Hepatic stellate cell (primary cell): Measurements from ENCODE around the gene HPSE2.
"Not testable (repeated sequence)": the region's sequence is repeated elsewhere in the genome, so short reads cannot be mapped to it uniquely, and the experiment has no call there.

Experiments used
- DNase-seq: peaks from one replicate; pipeline ENCODE4 v3.0.0; 2011; ENCODE audit warnings: low spot score

The HPSE2 gene

DNA sequence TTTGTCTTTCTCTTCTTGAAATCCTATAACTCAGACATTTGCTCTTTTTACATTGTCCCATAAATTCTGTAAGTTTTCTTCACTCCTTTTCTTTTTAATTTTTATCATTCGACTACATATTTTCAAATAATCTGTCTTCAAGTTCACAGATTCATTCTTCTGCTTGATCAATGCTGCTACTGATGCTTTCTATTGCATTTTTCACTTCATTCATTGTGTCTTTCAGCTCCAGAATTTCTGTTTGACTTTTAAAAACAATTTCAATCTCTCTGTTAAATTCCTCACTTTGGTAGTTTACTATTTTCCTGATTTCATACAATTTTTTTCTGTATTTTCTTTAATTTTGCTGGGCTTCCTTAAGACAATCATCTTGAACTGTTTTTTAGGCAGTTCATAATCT lies 230.4 kb downstream of the HPSE2 start:
- no peak for DNase-seq

DNA sequence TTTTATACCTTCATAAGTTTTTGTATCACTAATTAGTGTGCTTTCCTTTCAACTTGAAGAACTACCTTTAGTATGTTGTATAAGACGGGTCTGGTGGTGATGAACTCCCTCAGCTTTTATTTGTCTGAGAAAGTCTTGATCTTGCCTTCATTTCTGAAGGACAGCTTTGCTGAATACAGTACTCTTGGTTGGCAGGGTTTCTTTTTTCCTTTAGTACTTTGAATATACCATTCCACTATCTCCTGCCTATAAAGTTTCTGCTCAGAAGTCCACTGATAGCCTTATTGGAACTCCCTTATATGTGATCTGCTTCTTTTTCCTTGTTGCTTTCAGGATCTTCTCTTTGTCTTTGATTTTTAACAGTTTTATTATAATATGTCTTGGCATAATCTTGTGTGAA lies 230.9 kb downstream of the HPSE2 start:
- DNase-seq: no peak

DNA sequence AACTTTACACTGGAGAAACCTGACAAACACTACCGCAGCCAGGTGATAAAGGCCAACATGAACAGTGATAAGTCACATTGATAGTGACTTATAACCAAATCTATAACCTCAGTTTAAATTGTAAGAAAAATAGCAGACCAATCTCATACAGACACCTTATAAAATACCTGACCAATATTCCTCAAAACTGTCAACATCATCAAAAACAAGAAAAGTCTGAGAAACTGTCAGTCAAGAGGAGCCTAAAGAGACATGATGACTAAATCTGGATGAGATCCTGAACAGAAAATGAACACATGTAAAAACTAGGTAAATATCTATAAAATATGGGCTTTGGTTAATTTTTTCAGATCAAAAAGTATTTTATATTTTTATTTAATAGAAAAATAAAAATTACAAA lies 233.3 kb downstream of the HPSE2 start:
- DNase-seq: no peak

DNA sequence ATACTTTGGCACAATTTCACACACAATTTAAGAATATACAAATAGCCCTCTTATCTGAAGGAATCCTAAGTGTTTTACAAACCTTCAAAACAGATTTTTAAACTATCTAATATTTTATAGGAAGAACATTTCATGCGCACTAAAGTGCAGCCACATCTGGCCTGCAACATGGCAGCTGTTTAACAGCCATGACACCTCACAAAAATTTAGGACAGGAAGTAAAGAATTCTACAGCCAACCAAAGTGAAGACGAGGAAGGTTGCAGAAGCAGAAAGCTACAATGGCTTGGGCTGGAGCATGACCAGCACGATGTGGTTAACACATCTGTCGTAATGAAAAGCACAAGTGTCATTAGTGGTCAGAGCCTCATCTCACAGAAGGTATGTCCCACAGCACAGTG lies 238.1 kb downstream of the HPSE2 start:
- no peak for DNase-seq

DNA sequence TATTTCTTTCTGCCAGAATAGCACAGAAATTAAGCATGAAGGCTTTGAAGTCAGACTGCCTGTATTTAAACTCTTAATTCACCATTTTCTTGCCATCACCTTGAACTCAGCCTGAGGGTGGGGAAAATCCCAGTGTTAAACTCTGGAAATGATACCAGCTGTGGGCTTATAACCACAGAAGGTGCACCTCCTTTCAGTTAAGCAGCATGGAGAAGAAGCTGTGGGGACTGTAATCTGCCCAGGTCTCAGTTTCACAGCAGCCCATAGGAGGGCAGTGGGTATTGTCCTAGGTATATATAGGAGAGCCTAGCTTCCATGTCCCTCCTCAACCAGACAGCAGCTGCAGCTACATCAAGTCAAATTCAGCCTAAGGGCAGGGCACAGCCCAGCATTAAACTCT lies 241.6 kb downstream of the HPSE2 start:
- DNase-seq: no peak

DNA sequence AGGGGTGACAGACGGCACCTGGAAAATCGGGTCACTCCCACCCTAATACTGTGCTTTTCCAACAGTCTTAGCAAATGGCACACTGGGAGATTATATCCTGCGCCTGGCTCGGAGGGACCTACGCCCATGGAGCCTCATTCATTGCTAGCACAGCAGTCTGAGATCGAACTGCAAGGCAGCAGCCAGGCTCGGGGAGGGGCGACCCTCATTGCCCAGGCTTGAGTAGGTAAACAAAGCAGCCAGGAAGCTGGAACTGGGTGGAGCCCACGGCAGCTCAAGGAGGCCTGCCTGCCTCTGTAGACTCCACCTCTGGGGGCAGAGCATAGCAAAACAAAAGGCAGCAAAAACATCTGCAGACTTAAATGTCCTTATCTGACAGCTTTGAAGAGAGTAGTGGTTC lies 251.9 kb downstream of the HPSE2 start:
- not testable (repeated sequence) for DNase-seq

DNA sequence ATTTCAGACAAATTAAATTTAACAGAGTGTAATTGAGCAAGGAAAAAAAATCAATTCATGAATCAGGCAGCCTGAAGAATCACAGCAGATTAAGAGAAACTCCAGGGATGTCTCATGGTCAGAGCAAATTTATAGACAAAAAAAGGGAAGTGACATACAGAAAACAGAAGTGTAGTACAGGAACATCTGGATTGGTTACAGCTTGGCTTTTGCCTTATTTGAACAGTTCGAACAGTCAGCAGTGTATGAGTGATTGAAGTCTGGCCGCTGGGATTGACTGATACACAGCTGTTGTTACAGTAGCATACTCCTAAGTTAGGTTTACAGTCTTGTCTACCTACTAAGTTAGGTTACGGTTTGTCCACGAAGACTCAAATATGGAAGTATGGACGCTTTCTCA lies 255.3 kb downstream of the HPSE2 start:
- DNase-seq: no peak

DNA sequence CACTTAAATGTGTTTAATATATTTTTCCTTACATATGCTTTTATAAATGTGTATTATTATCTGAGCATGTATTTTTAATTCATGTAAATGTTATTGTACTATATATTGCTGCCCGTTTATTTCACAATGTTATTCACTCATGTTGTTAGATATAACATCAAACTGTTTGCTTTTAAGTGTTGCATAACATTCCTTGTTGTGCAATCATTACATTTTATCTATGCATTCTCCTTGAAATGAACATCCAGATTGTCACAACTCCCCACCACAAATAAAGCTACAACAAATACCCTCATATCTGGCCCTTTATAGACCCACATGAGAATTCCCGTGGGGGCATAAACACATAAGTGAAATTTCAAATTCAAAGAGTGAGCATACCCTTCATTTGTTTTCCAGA lies 264.2 kb downstream of the HPSE2 start:
- DNase-seq: no peak

DNA sequence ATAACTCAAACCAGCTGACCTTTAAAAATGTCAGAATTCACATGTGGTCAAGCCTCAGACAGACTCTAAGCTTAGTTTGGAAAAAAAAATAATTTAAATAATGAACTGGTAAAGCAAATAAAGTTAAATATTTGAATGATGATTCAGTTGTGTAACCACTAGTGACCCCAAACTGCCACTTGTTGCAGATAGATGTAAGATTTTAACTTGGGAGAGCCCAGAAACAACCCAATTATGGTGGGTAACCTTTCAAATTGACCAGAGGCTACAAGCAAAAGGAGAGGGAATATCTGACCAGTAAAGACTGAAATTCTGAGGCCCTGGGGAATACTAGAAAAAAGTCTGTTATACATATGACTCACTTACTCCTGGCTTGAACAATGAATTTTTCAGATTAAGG lies 268.1 kb downstream of the HPSE2 start:
- no peak for DNase-seq

DNA sequence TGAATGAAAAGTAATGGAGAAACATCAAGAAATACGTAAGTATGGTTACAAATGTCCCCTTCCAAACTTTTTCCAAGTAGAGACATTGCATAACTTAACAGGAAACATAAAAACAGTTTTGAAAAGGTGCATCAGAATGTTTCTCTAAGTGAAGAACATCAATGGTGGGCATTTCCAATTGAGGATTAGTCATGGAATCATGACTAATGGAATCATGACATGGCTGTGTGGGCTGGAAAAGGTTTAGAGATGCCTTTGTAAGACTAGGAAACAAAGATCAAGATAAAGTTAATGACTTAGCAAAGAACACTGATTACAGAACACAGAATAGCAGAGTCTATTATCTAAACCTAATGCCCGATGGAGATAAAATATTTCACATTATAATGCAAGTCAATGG lies 272.0 kb downstream of the HPSE2 start:
- DNase-seq: no peak

DNA sequence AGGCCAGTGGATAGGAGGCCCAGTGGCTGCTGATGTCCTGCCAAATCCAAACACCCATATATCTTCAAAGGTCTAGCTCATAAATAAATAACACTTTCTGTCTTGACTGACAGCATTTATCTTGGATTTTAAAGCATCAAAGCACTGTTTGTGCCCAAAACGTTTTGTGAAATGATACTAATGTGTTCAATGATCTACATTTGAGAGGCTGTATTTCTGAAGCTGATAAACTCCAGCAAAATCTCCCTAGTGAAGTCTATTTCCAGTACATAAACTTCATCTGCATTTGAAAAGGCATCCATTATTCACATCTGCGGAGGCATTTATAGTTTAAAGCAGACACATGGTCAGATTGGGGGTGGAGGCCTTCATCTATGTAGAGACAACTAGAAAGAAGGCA lies 276.3 kb downstream of the HPSE2 start:
- DNase-seq: no peak

DNA sequence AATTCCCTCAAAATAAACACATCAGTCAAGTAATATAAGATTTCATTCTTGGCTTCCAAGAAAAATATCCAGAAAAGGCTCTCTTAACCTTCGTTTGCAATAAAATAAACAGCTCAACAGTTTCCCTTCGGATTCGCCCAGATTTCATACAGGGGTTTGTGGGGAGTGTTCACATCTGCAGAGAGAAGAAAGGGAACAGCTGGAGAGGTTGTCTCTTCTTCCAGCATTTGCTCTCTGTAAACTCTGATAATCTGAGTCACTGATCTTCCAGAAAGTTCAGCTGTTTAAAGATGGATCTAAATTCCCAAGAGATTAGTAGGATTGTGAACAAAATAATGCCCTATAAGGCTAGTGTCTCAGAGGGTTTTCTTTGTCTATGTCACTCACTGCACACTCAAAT lies 277.9 kb downstream of the HPSE2 start:
- no peak for DNase-seq

DNA sequence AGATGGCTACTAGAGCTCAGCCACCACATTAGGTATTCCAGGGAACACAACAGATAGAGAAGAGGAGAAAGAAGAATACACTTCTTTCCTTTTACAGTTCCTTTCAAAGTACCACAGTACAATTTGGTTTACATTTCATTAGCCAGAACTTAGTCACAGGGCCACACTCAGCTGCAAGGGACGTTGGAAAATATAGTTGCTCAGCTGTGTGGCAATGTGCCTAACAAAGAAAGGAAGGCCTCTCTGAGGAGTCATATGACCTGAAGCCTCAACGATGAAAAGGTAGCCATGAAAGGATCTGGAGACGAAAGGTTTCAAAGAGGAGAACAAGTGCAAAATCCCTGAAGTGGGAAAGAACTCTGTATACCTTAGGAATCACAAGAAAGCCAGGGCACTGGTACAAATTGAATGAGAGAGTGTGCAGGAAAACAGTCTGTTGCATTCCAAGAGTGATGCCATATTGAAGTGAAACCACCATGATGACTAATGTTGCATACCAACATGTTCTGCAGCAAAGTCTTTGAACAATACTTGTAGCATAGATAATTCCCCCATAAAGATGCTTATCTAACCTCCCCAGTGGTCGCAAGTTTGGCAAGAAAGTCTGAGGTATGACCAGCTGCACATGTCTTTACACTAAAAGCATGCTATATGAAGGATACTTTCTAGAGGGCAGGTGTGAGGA lies 278.9 kb downstream of the HPSE2 start:
- no peak for DNase-seq

DNA sequence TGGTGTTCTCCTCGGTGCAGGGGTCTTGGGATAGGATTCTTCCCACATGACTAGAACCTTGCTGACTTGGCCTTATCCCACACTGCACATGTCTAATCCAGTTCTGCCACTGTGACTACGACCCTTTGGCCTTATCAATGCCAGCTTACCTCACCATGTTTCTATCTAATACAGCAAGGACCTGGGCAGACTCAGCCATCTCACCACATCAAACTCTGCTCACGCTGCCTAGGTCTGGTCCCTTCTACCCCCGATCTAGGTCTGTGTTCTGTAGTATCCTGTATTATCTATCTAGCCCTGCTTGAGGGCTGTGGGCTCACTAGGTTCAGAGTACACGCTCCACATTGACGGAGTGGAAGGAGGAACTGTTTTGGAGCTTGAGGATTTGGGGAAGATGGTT lies 282.4 kb downstream of the HPSE2 start:
- DNase-seq: no peak

DNA sequence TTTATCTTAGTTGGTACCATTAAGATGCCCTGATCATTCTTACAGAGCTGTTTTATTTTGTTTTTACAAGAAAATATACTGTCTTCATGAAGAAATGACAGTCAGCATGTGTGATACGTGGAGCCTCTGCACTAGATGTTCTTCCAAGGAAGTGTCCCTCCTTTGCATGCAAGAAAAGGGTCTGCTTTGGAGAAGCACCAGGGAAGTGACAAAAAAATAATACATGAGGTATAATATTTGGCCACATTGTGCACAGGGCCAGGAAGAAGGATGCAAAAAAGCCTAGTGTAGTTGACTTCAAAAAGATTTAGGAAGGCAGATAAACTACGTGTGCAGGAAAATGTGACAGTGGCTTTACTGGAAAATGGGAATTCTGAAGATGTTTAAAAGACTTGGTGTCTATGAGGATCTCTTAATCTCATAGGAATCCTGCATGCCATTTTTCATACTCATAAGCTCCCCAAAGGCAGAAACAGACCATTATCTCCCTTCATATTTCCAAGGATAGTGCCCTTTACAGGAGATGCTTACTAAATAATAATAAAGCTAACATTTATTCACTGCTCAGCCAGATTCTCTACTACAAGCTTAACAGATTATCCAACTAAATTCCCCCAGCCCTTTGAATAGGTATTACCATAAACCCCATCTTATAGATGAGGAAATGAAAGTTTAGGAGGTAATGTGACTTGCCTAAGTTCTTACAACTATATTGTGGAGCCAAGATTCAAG lies 284.2 kb downstream of the HPSE2 start:
- DNase-seq: no peak

DNA sequence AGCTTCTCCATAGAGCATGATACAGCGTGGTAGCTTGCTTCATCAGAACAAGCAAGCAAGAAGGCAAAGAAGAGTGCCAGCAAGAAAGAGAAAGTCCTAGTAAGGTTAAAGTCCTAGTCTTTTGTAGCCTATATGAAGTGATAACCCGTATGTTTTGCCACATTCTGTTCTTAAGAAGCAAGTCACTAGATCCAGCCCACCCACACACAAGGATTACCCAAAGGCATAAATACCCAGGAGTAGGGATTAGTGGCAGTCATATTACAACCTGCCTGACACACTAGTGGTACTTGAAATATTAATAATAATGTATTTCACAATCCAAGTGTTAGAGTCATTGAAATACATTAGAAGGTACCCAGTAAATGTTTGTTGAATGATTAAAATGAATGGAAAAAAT lies 285.5 kb downstream of the HPSE2 start:
- no peak for DNase-seq

DNA sequence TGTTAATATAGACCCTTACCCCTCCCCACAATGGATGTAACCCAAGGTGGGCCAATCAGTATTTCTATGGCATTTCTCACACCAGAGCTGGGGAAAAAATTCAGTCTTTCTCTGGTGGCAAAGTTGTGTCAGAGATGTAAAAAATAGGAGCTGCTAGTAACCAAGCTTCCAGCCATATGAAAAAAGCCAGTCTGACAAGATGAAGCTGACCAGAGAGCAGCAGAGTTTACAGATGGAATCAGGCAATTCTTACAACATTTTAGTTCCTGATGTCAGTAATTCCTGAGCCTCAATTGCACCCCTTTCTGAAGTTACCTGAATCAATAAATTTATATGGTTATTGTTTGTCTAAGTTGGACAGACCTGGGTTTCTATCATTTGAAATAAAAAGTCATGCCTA lies 286.3 kb downstream of the HPSE2 start:
- DNase-seq: no peak

DNA sequence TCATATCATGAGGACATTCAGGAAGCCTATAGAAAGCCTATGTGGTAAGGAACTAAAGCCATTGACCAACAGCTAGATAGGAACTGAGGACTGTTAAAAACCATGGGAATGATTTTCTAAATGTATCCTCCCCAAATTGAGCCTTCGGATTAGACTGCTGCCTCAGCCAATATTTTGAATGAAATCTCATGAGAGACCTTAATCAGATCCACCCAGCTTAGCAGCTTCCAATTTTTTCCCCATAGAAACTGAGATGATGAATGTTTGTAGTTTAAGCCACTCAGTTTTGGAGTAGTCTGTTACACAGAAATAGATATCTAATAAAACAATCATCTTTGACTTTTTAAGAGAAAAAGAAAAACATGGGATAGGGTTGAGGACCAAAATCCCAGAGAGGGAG lies 292.0 kb downstream of the HPSE2 start:
- DNase-seq: no peak

DNA sequence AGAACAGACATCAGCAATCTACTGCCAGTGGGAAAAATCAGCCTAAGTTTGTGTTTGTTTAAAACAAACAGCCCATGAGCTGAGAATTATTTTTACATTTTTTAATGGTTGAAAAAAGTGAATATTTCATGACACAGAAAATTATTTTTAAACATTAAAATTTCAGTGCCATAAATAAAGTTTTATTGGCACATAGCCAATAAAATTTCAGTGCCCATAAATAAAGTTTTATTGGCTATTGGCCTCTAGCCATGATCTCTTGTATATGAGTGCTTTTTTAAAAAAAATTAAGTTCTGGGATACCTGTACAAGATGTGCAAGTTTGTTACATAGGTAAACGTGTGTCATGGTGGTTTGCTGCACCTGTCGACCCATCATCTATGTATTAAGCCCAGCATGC lies 305.9 kb downstream of the HPSE2 start:
- no peak for DNase-seq

DNA sequence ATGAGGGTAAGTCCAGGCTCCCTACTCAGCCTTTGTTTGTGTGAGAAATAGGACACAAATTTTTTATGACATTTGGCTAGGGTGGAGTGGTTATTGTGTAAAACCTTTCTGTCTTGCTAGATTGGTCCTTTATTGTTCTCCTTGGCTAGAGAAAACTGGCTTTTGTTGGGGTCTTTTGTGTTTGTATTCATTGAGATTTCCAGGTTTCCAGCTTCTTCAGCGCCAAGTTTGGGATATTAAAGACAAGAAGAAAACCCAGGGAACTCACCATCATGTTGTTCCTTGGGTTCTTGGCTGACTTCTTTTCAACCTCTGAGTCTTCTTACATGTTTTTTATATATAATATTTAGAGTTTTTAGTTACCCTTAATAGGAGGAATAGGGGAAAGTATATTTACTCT lies 310.0 kb downstream of the HPSE2 start:
- DNase-seq: no peak

DNA sequence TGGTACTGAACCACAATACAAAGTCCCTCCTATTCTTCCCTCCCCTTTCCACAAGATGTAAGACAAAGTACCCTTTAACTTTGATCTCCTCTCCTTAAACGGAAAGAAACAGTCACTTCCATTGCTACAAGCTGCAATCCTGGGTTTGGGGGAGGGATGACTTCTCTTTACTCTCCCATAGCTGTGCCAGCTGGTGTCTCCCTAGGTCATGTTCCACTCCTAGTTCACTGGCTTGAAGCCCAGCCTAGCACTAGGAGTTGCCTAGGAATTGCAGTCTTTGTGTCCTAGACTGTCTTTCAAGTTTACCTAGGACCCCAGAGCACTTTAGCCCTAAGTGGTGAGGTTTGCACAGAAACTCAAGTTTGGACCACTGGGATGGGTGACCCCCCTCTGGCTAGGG lies 311.1 kb downstream of the HPSE2 start:
- DNase-seq: no peak

DNA sequence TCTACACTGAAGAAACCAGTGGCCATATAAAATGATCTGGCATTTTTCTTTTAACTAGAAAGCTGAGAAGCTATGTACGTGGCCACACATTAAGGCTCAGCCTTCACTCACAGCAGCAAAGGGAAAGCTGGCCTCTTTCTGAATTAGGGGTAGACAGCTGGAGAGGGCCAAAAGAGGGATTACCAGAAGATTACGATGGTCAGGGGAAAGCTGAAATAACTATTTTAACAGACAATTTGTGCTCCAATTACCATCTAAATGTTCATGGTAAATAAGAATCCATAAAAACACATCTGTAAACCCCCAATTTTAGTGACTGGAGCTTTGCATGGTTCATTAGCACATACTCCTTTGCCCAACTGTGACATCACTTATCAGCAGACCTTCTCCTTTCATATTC lies 314.3 kb downstream of the HPSE2 start:
- no peak for DNase-seq

DNA sequence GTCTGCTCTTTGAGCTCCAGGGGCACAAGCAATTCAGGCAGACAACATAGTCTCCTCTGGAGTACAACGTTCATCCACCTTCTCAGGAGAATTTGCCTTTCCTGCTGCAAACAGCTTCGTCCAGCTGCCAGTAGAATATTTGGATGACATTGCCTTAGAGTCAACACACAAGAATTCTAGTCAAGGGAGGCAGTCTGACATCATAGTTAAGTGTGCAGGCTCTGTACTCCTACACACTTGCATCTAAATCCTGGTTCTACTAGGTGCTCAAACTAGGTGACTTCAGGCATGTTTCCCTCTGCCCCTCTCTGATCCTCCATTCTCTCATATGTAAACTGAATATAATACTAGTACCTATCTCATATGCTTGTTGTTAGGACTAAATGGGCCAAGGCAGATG lies 314.8 kb downstream of the HPSE2 start:
- DNase-seq: no peak

DNA sequence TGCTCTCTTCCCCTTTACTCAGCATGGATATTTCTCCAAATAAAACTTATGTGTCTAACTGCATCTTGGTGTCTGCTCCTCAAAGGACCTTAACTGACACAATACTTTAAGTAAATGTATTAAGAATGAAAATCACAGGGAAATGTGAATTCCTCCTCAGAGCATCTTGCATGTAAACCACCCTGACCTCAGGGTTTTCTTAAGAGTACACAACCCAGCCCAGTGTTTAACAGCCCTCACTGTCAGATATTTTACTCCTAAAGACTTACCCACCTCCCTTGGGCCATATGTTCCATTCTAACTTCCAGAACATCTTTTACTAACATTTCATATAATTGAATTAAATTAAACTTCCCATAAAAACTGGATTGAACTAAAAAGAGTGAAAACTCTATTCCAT lies 315.3 kb downstream of the HPSE2 start:
- DNase-seq: no peak
